A549 (cell line): ENCODE data around the gene BOLA3. TPM values are rescaled to one million over a fixed set of nuclear protein-coding genes. Genes with fewer than 3 reads are reported as not detected.

ENCODE experiments used
- ATAC-seq, 2 experiments: fragments of 200-7000 bp in 1 of 2; fragments of >200 bp in 1 of 2; cut with Nextera tagmentation in 1 of 2; cut with Tn5 transposase in 1 of 2; 3 replicates each; pipeline versions ENCODE4 v1.8.0 to v1.9.1; 2018 to 2020; ENCODE audit warnings: mild to moderate bottlenecking in 1 of 2, moderate library complexity in 1 of 2
- CTCF ChIA-PET: fragments of 300-600 bp; sonication (Branson Sonifier 250); formaldehyde crosslinking; extraction: SDS; loops from one replicate; lab custom pipeline; 2021; ENCODE audit warnings: antibody characterized with exemption, inconsistent platforms; lab: Yijun Ruan, JAX
- POLR2A ChIA-PET: fragments of 350-600 bp; formaldehyde crosslinking; extraction: SDS; loops from one replicate; lab custom pipeline; 2021; ENCODE audit warnings: antibody characterized with exemption, inconsistent platforms; lab: Yijun Ruan, JAX
- DNase-seq, 2 experiments: peaks; one replicate each; pipeline versions ENCODE4 v3.0.0 to v3.0.0-alpha.2; 2011 to 2016; ENCODE audit warnings: low read depth in 1 of 2, low spot score in 1 of 2
- FAIRE-seq: peaks from 2 replicates; lab custom pipeline; 2011; peaks lifted over from hg19 to GRCh38; lab: Jason Lieb, UNC
- H3K27ac ChIP-seq, 2 experiments: fragments of >200 bp; sonication (Bioruptor Twin); formaldehyde crosslinking; 3 replicates each; pipeline ENCODE4 v1.5.1; 2016 to 2017
- H3K4me1 ChIP-seq: fragments of >200 bp; sonication (Bioruptor Twin); formaldehyde crosslinking; 3 replicates; pipeline ENCODE4 v1.6.1; 2016
- H3K4me2 ChIP-seq: fragments of >200 bp; sonication (Bioruptor Twin); formaldehyde crosslinking; 3 replicates; pipeline ENCODE4 v1.6.1; 2016
- H3K4me3 ChIP-seq: fragments of >200 bp; sonication (Bioruptor Twin); formaldehyde crosslinking; 3 replicates; pipeline ENCODE4 v1.5.1; 2016
- H3K9me3 ChIP-seq: fragments of >200 bp; sonication (Bioruptor Twin); formaldehyde crosslinking; 3 replicates; pipeline ENCODE4 v1.6.1; 2016
- BHLHE40 ChIP-seq: IDR thresholded peaks from 2 replicates; pipeline ENCODE4 v1.6.1; 2012; ENCODE audit warnings: low read depth, low read length, inconsistent platforms
- CHD2 ChIP-seq: fragments of 150-350 bp; IDR thresholded peaks from 2 replicates; pipeline ENCODE4 v1.6.1; 2014; ENCODE audit warnings: low read length; ENCODE audit not compliant: partially characterized antibody
- ESRRA ChIP-seq: fragments of 150-350 bp; IDR thresholded peaks from 2 replicates; pipeline ENCODE4 v1.6.1; 2014; ENCODE audit warnings: mild to moderate bottlenecking, low read length, borderline replicate concordance
- FOSB ChIP-seq: fragments of 250-450 bp; sonication (Bioruptor Pico); IDR thresholded peaks from 2 replicates; pipeline ENCODE4 v1.5.0; 2020; ENCODE audit warnings: mild to moderate bottlenecking, moderate library complexity
- FOSL2 ChIP-seq, 2 experiments: fragments of 450-650 bp in 1 of 2; fragments of >200 bp in 1 of 2; sonication (Bioruptor Twin) in 1 of 2; formaldehyde crosslinking; IDR thresholded peaks; 2 replicates each; pipeline versions ENCODE4 v1.5.0 to v1.6.1; 2016 to 2020; ENCODE audit warnings: mild to moderate bottlenecking in 1 of 2, moderate library complexity in 1 of 2
- FOXS1 ChIP-seq: fragments of 250-450 bp; sonication (Bioruptor Pico); IDR thresholded peaks from 2 replicates; pipeline ENCODE4 v1.5.0; 2020; ENCODE audit warnings: mild to moderate bottlenecking, moderate library complexity
- HDAC2 ChIP-seq: fragments of 200-600 bp; sonication (generic); IDR thresholded peaks from 2 replicates; pipeline ENCODE4 v1.6.1; 2016
- HEYL ChIP-seq: fragments of 250-450 bp; sonication (Bioruptor Pico); IDR thresholded peaks from 2 replicates; pipeline ENCODE4 v1.8.0; 2021; ENCODE audit warnings: mild to moderate bottlenecking, moderate library complexity
- JUN ChIP-seq, 2 experiments: fragments of >200 bp; sonication (Bioruptor Twin); formaldehyde crosslinking; IDR thresholded peaks; 2 replicates in 1 of 2; 3 replicates in 1 of 2; pipeline ENCODE4 v1.6.1; 2016 to 2017
- JUNB ChIP-seq: fragments of >200 bp; sonication (Bioruptor Twin); formaldehyde crosslinking; IDR thresholded peaks from 2 replicates; pipeline ENCODE4 v1.6.1; 2016
- KDM1A ChIP-seq: fragments of 200-600 bp; sonication (generic); IDR thresholded peaks from 2 replicates; pipeline ENCODE4 v1.6.1; 2016; ENCODE audit warnings: low read depth, mild to moderate bottlenecking
- KDM5A ChIP-seq: fragments of 200-600 bp; sonication (generic); IDR thresholded peaks from 2 replicates; pipeline ENCODE4 v1.6.1; 2016; ENCODE audit warnings: antibody characterized with exemption, mild to moderate bottlenecking
- NFE2L2 ChIP-seq: fragments of 150-350 bp; conservative IDR thresholded peaks from 2 replicates; pipeline ENCODE4 v1.6.1; 2014; ENCODE audit warnings: low read length
- PHF8 ChIP-seq: fragments of 200-600 bp; sonication (generic); IDR thresholded peaks from 2 replicates; pipeline ENCODE4 v1.6.1; 2016; ENCODE audit warnings: low read depth, mild to moderate bottlenecking, antibody characterized with exemption, moderate library complexity, borderline replicate concordance
- POLR2A ChIP-seq: IDR thresholded peaks from 2 replicates; pipeline ENCODE4 v1.6.1; 2012; ENCODE audit warnings: mild to moderate bottlenecking, low read length
- RAD21 ChIP-seq, 2 experiments: fragments of >200 bp in 1 of 2; sonication (Bioruptor Twin) in 1 of 2; formaldehyde crosslinking in 1 of 2; IDR thresholded peaks in 1 of 2; conservative IDR thresholded peaks in 1 of 2; 2 replicates in 1 of 2; 3 replicates in 1 of 2; pipeline ENCODE4 v1.6.1; 2012 to 2018; ENCODE audit warnings: inconsistent platforms in 1 of 2
- RCOR1 ChIP-seq: fragments of 150-350 bp; IDR thresholded peaks from 2 replicates; pipeline ENCODE4 v1.6.1; 2014; ENCODE audit warnings: antibody characterized with exemption, low read length, low read depth
- RNF2 ChIP-seq: fragments of 200-600 bp; sonication (generic); IDR thresholded peaks from 2 replicates; pipeline ENCODE4 v1.6.1; 2016; ENCODE audit warnings: low read depth, mild to moderate bottlenecking, antibody characterized with exemption, moderate library complexity, borderline replicate concordance
- SMC3 ChIP-seq: fragments of >200 bp; sonication (Bioruptor Twin); formaldehyde crosslinking; IDR thresholded peaks from 3 replicates; pipeline ENCODE4 v1.6.1; 2018; ENCODE audit warnings: inconsistent platforms
- TP53 ChIP-seq: fragments of 250-450 bp; sonication (Bioruptor Pico); IDR thresholded peaks from 2 replicates; pipeline ENCODE4 v1.5.0; 2021; ENCODE audit warnings: mild to moderate bottlenecking, moderate library complexity
- ZFP36 ChIP-seq: fragments of 450-650 bp; IDR thresholded peaks from 2 replicates; pipeline ENCODE4 v1.6.1; 2014; ENCODE audit warnings: borderline replicate concordance; ENCODE audit not compliant: partially characterized antibody
- ZNF302 ChIP-seq: fragments of 250-450 bp; sonication (Bioruptor Pico); IDR thresholded peaks from 2 replicates; pipeline ENCODE4 v1.9.0; 2021; ENCODE audit warnings: inconsistent platforms, mild to moderate bottlenecking, moderate library complexity
- WGBS: methylation state at CpG from one replicate; pipeline ENCODE4 v1.1.6; 2017; ENCODE audit errors: missing lambda C conversion rate; 5-methylcytosine and 5-hydroxymethylcytosine counted together
- polyA minus RNA-seq: library from RNA; depleted of rRNA, polyadenylated mRNA; stranded (reverse); fragments of >200 nt; gene quantifications from 2 replicates; pipeline ENCODE4 v1.2.3, GENCODE V29; 2011; rRNA and poly(A)+ RNA removed
- polyA plus RNA-seq, 4 experiments: library from polyadenylated mRNA; depleted of rRNA in 3 of 4; stranded (reverse); fragments of >200 nt; fragmentation: RNase III in 1 of 4; extraction: RNeasy Plus Mini Kit Qiagen cat#74134 plus additional on column Dnase treatment in 1 of 4; gene quantifications; 2 replicates in 3 of 4; 3 replicates in 1 of 4; pipeline ENCODE4 v1.2.3, GENCODE V29; 2011 to 2017
- TF ChIP-seq, protein P1 (sequence below): IDR thresholded peaks from 2 replicates; pipeline ENCODE4 v1.6.1; 2012; ENCODE audit warnings: low read depth, borderline replicate concordance
- TF ChIP-seq, protein P2 (sequence below): fragments of >200 bp; sonication (Bioruptor Twin); formaldehyde crosslinking; IDR thresholded peaks from 3 replicates; pipeline ENCODE4 v1.6.1; 2016
- TF ChIP-seq, protein P3 (sequence below): IDR thresholded peaks from 2 replicates; pipeline ENCODE4 v1.6.1; 2012
- TF ChIP-seq, protein P4 (sequence below): fragments of >200 bp; sonication (Bioruptor Twin); formaldehyde crosslinking; IDR thresholded peaks from 3 replicates; pipeline ENCODE4 v1.5.1; 2016
- TF ChIP-seq, protein P5 (sequence below): fragments of 450-650 bp; IDR thresholded peaks from 2 replicates; pipeline ENCODE4 v1.6.1; 2014; ENCODE audit warnings: antibody characterized with exemption
- TF ChIP-seq, protein P6 (sequence below): IDR thresholded peaks from 2 replicates; pipeline ENCODE4 v1.6.1; 2012
- TF ChIP-seq, protein P7 (sequence below): fragments of 250-450 bp; sonication (Bioruptor Pico); IDR thresholded peaks from 2 replicates; pipeline ENCODE4 v1.5.0; 2021; ENCODE audit warnings: mild to moderate bottlenecking, moderate library complexity, borderline replicate concordance

Gene BOLA3, protein sequence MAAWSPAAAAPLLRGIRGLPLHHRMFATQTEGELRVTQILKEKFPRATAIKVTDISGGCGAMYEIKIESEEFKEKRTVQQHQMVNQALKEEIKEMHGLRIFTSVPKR
- polyA plus RNA-seq (2011; rRNA removed) (93.9 and 136 TPM in 2 replicates), polyA plus RNA-seq (2017; fragmentation: RNase III; extraction: RNeasy Plus Mini Kit Qiagen cat#74134 plus additional on column Dnase treatment) (125 to 145 TPM (median 139 TPM) in 3 replicates), polyA minus RNA-seq (7.1 and 7.7 TPM in 2 replicates)
- 117 and 146 TPM in 2 replicates for polyA plus RNA-seq (2012; cell fraction: cytosol; rRNA removed)
- 29.5 and 39.3 TPM in 2 replicates for polyA plus RNA-seq (2012; cell fraction: nucleus; rRNA removed)

DNA sequence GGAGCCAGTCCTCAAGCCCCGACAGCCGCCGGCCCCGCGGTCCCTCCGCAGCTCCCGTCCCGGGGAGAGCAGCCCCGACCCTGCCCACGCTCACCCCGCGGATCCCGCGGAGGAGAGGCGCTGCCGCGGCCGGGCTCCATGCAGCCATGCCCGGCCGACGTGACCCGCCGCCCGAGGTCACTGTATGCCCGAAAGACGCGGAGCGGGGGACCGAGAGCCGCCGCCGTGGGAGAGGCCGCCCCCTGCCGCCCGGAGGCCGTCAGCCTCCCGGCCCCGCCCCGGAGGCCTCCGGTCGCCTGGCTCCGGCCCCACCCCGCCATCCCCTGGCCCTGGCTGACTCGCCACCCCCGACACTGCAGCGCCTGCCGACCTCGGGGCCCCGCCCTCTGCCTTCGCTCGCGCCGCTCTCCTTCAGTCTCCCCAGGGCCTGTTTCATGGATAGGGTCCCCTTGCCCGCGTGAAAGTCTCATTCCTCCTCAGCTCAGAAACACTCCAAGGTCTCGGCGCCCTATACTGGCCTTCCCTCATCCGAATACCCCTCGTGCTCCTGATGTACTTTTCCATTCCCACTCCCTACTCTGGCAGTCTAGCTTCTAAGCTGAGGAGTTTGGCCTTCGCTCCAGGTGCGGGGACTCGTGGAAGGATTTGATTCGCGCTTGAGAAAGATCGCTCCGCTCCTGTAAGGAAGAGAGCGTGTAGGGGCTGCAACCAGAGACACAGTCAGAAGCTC is at the start of gene BOLA3:
TSS of gene BOLA3 (minus strand) at position 186 of the 730 bp plus-strand sequence. CDS start at position 148, 38 bp downstream.
- CTCF ChIA-PET = interaction anchor here (0.5 to 6.7 kb wide), 24 partner anchors 8 to 325 kb away, joined by 3 to 100 read pairs (median 4); partner anchors contain the start of gene STAMBP
- WGBS = 31% methylated on average over 30 of the region's 67 CpGs

More for the DNA sequence above, at the start of gene BOLA3:
- H3K4me2 ChIP-seq = peak within 1 kb of the TSS; percentile 94
- DNase-seq = peak; percentile 82 to 95
- FAIRE-seq = no peak
- peaks cover 15% of the 10 kb centered on the region for H3K4me1 ChIP-seq
- POLR2A ChIA-PET = interaction anchor here (0.5 to 0.7 kb wide), 3 partner anchors 19 to 469 kb away, joined by 3 to 5 read pairs (median 4); no protein-coding TSS in a partner anchor
- H3K9me3 ChIP-seq = no peaks in the 10 kb centered on the region
- H3K4me3 ChIP-seq = peak within 1 kb of the TSS; percentile 82
- peak; percentile 94 to 96 for ATAC-seq
- peak within 1 kb of the TSS; percentile 88 to 94 for H3K27ac ChIP-seq
- TF ChIP-seq RNF2 (no peak), POLR2A (peak; percentile 96), KDM5A (0 out of 2 replicates have a peak, but pooled peaks have one; percentile 62), CHD2 (no peak), HDAC2 (no peak), ZNF302 (CRISPR knock-in tag) (no peak), FOSB (CRISPR knock-in tag) (no peak), ESRRA (peak; percentile 72; the same call in 1 of the 2 replicates), FOXS1 (CRISPR knock-in tag) (no peak), SMC3 (peak; percentile 70), RAD21 (conservative IDR thresholded peaks at IDR 0.05 in 1 of 2, IDR thresholded peaks at IDR 0.05 in 1 of 2) (peak; percentile 34 to 64; a peak in 4 of 5 replicates), JUNB (no peak), JUN (IDR thresholded peaks at IDR 0.05) (peak; percentile 51 to 94; a peak in 4 of 5 replicates), PHF8 (peak; percentile 89), TP53 (CRISPR knock-in tag) (0 out of 2 replicates have a peak, but pooled peaks have one; percentile 17), KDM1A (no peak), NFE2L2 (no peak), FOSL2 (IDR thresholded peaks at IDR 0.05) (no peak), FOSL2 (CRISPR knock-in tag; IDR thresholded peaks at IDR 0.05) (0 out of 2 replicates have a peak, but pooled peaks have one; percentile 3), HEYL (CRISPR knock-in tag) (no peak), RCOR1 (no peak), ZFP36 (no peak), BHLHE40 (no peak)
- TF ChIP-seq, protein P1, sequence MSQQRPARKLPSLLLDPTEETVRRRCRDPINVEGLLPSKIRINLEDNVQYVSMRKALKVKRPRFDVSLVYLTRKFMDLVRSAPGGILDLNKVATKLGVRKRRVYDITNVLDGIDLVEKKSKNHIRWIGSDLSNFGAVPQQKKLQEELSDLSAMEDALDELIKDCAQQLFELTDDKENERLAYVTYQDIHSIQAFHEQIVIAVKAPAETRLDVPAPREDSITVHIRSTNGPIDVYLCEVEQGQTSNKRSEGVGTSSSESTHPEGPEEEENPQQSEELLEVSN = peak; percentile 40; the same call in 1 of the 2 replicates
- TF ChIP-seq, protein P2, sequence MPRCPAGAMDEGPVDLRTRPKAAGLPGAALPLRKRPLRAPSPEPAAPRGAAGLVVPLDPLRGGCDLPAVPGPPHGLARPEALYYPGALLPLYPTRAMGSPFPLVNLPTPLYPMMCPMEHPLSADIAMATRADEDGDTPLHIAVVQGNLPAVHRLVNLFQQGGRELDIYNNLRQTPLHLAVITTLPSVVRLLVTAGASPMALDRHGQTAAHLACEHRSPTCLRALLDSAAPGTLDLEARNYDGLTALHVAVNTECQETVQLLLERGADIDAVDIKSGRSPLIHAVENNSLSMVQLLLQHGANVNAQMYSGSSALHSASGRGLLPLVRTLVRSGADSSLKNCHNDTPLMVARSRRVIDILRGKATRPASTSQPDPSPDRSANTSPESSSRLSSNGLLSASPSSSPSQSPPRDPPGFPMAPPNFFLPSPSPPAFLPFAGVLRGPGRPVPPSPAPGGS = peak; percentile 87; the same call in 1 of the 3 replicates
- TF ChIP-seq, protein P3, sequence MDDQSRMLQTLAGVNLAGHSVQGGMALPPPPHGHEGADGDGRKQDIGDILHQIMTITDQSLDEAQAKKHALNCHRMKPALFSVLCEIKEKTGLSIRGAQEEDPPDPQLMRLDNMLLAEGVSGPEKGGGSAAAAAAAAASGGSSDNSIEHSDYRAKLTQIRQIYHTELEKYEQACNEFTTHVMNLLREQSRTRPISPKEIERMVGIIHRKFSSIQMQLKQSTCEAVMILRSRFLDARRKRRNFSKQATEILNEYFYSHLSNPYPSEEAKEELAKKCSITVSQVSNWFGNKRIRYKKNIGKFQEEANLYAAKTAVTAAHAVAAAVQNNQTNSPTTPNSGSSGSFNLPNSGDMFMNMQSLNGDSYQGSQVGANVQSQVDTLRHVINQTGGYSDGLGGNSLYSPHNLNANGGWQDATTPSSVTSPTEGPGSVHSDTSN = 0 out of 2 replicates have a peak, but pooled peaks have one; percentile 55
- TF ChIP-seq, protein P4, sequence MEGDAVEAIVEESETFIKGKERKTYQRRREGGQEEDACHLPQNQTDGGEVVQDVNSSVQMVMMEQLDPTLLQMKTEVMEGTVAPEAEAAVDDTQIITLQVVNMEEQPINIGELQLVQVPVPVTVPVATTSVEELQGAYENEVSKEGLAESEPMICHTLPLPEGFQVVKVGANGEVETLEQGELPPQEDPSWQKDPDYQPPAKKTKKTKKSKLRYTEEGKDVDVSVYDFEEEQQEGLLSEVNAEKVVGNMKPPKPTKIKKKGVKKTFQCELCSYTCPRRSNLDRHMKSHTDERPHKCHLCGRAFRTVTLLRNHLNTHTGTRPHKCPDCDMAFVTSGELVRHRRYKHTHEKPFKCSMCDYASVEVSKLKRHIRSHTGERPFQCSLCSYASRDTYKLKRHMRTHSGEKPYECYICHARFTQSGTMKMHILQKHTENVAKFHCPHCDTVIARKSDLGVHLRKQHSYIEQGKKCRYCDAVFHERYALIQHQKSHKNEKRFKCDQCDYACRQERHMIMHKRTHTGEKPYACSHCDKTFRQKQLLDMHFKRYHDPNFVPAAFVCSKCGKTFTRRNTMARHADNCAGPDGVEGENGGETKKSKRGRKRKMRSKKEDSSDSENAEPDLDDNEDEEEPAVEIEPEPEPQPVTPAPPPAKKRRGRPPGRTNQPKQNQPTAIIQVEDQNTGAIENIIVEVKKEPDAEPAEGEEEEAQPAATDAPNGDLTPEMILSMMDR = peak; percentile 89
- TF ChIP-seq, protein P5, sequence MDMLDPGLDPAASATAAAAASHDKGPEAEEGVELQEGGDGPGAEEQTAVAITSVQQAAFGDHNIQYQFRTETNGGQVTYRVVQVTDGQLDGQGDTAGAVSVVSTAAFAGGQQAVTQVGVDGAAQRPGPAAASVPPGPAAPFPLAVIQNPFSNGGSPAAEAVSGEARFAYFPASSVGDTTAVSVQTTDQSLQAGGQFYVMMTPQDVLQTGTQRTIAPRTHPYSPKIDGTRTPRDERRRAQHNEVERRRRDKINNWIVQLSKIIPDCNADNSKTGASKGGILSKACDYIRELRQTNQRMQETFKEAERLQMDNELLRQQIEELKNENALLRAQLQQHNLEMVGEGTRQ = no peak
- TF ChIP-seq, protein P6, sequence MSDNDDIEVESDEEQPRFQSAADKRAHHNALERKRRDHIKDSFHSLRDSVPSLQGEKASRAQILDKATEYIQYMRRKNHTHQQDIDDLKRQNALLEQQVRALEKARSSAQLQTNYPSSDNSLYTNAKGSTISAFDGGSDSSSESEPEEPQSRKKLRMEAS = peak; percentile 87
- TF ChIP-seq, protein P7, sequence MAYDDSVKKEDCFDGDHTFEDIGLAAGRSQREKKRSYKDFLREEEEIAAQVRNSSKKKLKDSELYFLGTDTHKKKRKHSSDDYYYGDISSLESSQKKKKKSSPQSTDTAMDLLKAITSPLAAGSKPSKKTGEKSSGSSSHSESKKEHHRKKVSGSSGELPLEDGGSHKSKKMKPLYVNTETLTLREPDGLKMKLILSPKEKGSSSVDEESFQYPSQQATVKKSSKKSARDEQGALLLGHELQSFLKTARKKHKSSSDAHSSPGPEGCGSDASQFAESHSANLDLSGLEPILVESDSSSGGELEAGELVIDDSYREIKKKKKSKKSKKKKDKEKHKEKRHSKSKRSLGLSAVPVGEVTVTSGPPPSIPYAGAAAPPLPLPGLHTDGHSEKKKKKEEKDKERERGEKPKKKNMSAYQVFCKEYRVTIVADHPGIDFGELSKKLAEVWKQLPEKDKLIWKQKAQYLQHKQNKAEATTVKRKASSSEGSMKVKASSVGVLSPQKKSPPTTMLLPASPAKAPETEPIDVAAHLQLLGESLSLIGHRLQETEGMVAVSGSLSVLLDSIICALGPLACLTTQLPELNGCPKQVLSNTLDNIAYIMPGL (CRISPR knock-in tag) = peak; percentile 66; the same call in 1 of the 2 replicates
